H1 (cell line): ENCODE data around the gene ZNF581. TPM values are rescaled to one million over a fixed set of nuclear protein-coding genes. Genes with fewer than 3 reads are reported as not detected.

Experiments
- CTCF ChIA-PET: fragments of 300-600 bp; sonication (Branson Sonifier 250); formaldehyde crosslinking; loops from one replicate; lab custom pipeline; 2021; ENCODE audit not compliant: partially characterized antibody; lab: Charles Lee
- POLR2A ChIA-PET: fragments of 300-600 bp; sonication (Branson Sonifier 250); formaldehyde crosslinking; loops from one replicate; lab custom pipeline; 2021; ENCODE audit warnings: inconsistent platforms; ENCODE audit not compliant: partially characterized antibody; lab: Charles Lee
- DNase-seq, 2 experiments: peaks; one replicate each; pipeline versions ENCODE4 v3.0.0 to v3.0.0-alpha.2; 2010 to 2022; ENCODE audit warnings: low spot score in 2 of 2, low read depth in 1 of 2, mixed read lengths in 1 of 2
- FAIRE-seq: peaks from 2 replicates; lab custom pipeline; 2011; peaks lifted over from hg19 to GRCh38; lab: Jason Lieb, UNC
- H2AFZ ChIP-seq: 2 replicates; pipeline ENCODE4 v1.8.1; 2012; ENCODE audit warnings: low read length, inconsistent platforms
- H2AK5ac ChIP-seq: 2 replicates; pipeline ENCODE4 v1.6.1; 2013; ENCODE audit warnings: low read depth, low read length
- H2BK120ac ChIP-seq: replicated peaks from 2 replicates; pipeline ENCODE3; 2013; ENCODE audit warnings: low read depth, low read length, inconsistent platforms
- H2BK12ac ChIP-seq: 2 replicates; pipeline ENCODE4 v1.6.1; 2013; ENCODE audit warnings: low read depth, low read length
- H2BK15ac ChIP-seq: 2 replicates; pipeline ENCODE4 v1.6.1; 2013; ENCODE audit warnings: low read length
- H2BK20ac ChIP-seq: 2 replicates; pipeline ENCODE4 v1.6.1; 2013; ENCODE audit warnings: low read length
- H2BK5ac ChIP-seq: 2 replicates; pipeline ENCODE4 v1.6.1; 2013; ENCODE audit warnings: low read depth, low read length
- H3K14ac ChIP-seq: 2 replicates; pipeline ENCODE4 v1.6.1; 2013; ENCODE audit warnings: inconsistent platforms; ENCODE audit not compliant: insufficient read length
- H3K18ac ChIP-seq: 2 replicates; pipeline ENCODE4 v1.6.1; 2013; ENCODE audit warnings: low read length; ENCODE audit errors: extremely low read depth
- H3K23ac ChIP-seq: 2 replicates; pipeline ENCODE4 v1.6.1; 2013; ENCODE audit warnings: inconsistent platforms; ENCODE audit not compliant: insufficient read length
- H3K23me2 ChIP-seq: 2 replicates; pipeline ENCODE4 v1.6.1; 2013; ENCODE audit warnings: low read depth, low read length
- H3K27ac ChIP-seq: 2 replicates; pipeline ENCODE4 v1.6.1; 2011; ENCODE audit warnings: low read depth, low read length, inconsistent platforms
- H3K27me3 ChIP-seq, 4 experiments: replicated peaks in 1 of 4; 1 replicate in 1 of 4; 2 replicates in 3 of 4; pipeline versions ENCODE4 v1.6.1 to v1.8.1; 2011 to 2013; ENCODE audit warnings: low read length in 3 of 4, mild to moderate bottlenecking in 3 of 4, inconsistent platforms in 2 of 4, mixed read lengths in 2 of 4, moderate library complexity in 1 of 4; ENCODE audit not compliant: control insufficient read depth in 3 of 4, insufficient read depth in 3 of 4; ENCODE audit errors: extremely low read depth in 1 of 4
- H3K36me3 ChIP-seq, 4 experiments: 2 replicates each; pipeline versions ENCODE4 v1.6.1 to v1.8.1; 2011 to 2013; ENCODE audit warnings: mild to moderate bottlenecking in 4 of 4, low read length in 3 of 4, moderate library complexity in 2 of 4, control low read depth in 1 of 4, inconsistent platforms in 1 of 4; ENCODE audit not compliant: insufficient read depth in 4 of 4, control insufficient read depth in 2 of 4
- H3K4ac ChIP-seq: replicated peaks from 2 replicates; pipeline ENCODE3; 2013; ENCODE audit warnings: low read length, low read depth, mixed read lengths, inconsistent platforms; ENCODE audit not compliant: insufficient read length
- H3K4me1 ChIP-seq, 4 experiments: replicated peaks in 1 of 4; 1 replicate in 1 of 4; 2 replicates in 3 of 4; pipeline versions ENCODE4 v1.6.1 to v1.8.1; 2011 to 2013; ENCODE audit warnings: low read length in 3 of 4, inconsistent platforms in 2 of 4, mixed read lengths in 1 of 4; ENCODE audit not compliant: insufficient read depth in 4 of 4, control insufficient read depth in 3 of 4
- H3K4me2 ChIP-seq, 2 experiments: 2 replicates each; pipeline versions ENCODE4 v1.6.1 to v1.8.1; 2011 to 2013; ENCODE audit warnings: low read depth in 2 of 2, low read length in 2 of 2, control low read depth in 1 of 2, inconsistent platforms in 1 of 2, mild to moderate bottlenecking in 1 of 2; ENCODE audit not compliant: insufficient read depth in 1 of 2
- H3K4me3 ChIP-seq, 4 experiments: fragments of 200-600, 300-600 bp in 1 of 4; sonication (generic), shearing (Covaris generic), sonication (Bioruptor Twin) in 1 of 4; 2 replicates each; pipeline versions ENCODE4 v1.5.1 to v1.8.1; 2011 to 2016; ENCODE audit warnings: low read length in 4 of 4, low read depth in 3 of 4, control low read depth in 2 of 4, inconsistent platforms in 2 of 4, mild to moderate bottlenecking in 2 of 4, mixed read lengths in 1 of 4, moderate library complexity in 1 of 4; ENCODE audit not compliant: insufficient read depth in 2 of 4; ENCODE audit errors: extremely low read depth in 1 of 4
- H3K56ac ChIP-seq: replicated peaks from 2 replicates; pipeline ENCODE3; 2013; ENCODE audit warnings: low read depth, mild to moderate bottlenecking, mixed read lengths, low read length, inconsistent platforms; ENCODE audit not compliant: insufficient read length
- H3K79me1 ChIP-seq: 2 replicates; pipeline ENCODE4 v1.6.1; 2013; ENCODE audit warnings: low read depth, low read length, control low read depth
- H3K79me2 ChIP-seq, 2 experiments: 2 replicates each; pipeline versions ENCODE4 v1.6.1 to v1.8.1; 2012 to 2013; ENCODE audit warnings: low read length in 2 of 2, mild to moderate bottlenecking in 2 of 2, inconsistent platforms in 1 of 2; ENCODE audit not compliant: insufficient read depth in 2 of 2, control insufficient read depth in 1 of 2
- H3K9ac ChIP-seq, 4 experiments: replicated peaks in 1 of 4; 1 replicate in 1 of 4; 2 replicates in 3 of 4; pipeline versions ENCODE4 v1.6.1 to v1.8.1; 2011 to 2013; ENCODE audit warnings: low read depth in 3 of 4, low read length in 3 of 4, control low read depth in 2 of 4, mild to moderate bottlenecking in 2 of 4, moderate library complexity in 2 of 4, inconsistent platforms in 1 of 4; ENCODE audit errors: extremely low read depth in 1 of 4
- H3K9me3 ChIP-seq, 2 experiments: 2 replicates each; pipeline versions ENCODE4 v1.6.1 to v1.8.1; 2012 to 2013; ENCODE audit warnings: mild to moderate bottlenecking in 2 of 2, moderate library complexity in 2 of 2, control low read depth in 1 of 2, inconsistent platforms in 1 of 2, low read depth in 1 of 2, low read length in 1 of 2, mixed read lengths in 1 of 2; ENCODE audit not compliant: insufficient read depth in 2 of 2
- H4K20me1 ChIP-seq, 2 experiments: replicated peaks in 1 of 2; 2 replicates each; pipeline versions ENCODE3 to v1.8.1; 2011 to 2013; ENCODE audit warnings: inconsistent platforms in 2 of 2, low read length in 2 of 2, mild to moderate bottlenecking in 1 of 2; ENCODE audit not compliant: insufficient read depth in 2 of 2, control insufficient read depth in 1 of 2
- H4K5ac ChIP-seq: 2 replicates; pipeline ENCODE4 v1.6.1; 2013; ENCODE audit warnings: low read length, low read depth, mixed read lengths, inconsistent platforms; ENCODE audit not compliant: insufficient read length
- H4K8ac ChIP-seq: 2 replicates; pipeline ENCODE4 v1.8.0; 2013; ENCODE audit warnings: mild to moderate bottlenecking, moderate library complexity, low read length, inconsistent platforms; ENCODE audit not compliant: insufficient read depth; ENCODE audit errors: extremely low read depth
- H4K91ac ChIP-seq: replicated peaks from 2 replicates; pipeline ENCODE3; 2013; ENCODE audit warnings: low read length, mixed read lengths, inconsistent platforms; ENCODE audit not compliant: insufficient read length
- CREB1 ChIP-seq: IDR thresholded peaks from 2 replicates; pipeline ENCODE4 v1.6.1; 2012; ENCODE audit warnings: inconsistent platforms
- GTF2F1 ChIP-seq: IDR thresholded peaks from 2 replicates; pipeline ENCODE4 v1.6.1; 2012; ENCODE audit warnings: low read depth, low read length, improper control_type of control experiment, borderline replicate concordance
- HDAC2 ChIP-seq, 2 experiments: fragments of 300-600 bp in 1 of 2; sonication (generic) in 1 of 2; IDR thresholded peaks; 2 replicates each; pipeline ENCODE4 v1.6.1; 2011 to 2012; ENCODE audit warnings: low read depth in 2 of 2, low read length in 2 of 2, mild to moderate bottlenecking in 2 of 2, moderate library complexity in 2 of 2, borderline replicate concordance in 1 of 2, inconsistent platforms in 1 of 2
- MAFK ChIP-seq: IDR thresholded peaks from 2 replicates; pipeline ENCODE4 v1.6.1; 2012; ENCODE audit warnings: low read depth, mild to moderate bottlenecking, improper control_type of control experiment, low read length
- NANOG ChIP-seq: IDR thresholded peaks from 2 replicates; pipeline ENCODE4 v1.6.1; 2011; ENCODE audit warnings: low read length, low read depth, mild to moderate bottlenecking, inconsistent platforms; ENCODE audit not compliant: insufficient read depth, poor library complexity, severe bottlenecking
- POLR2A ChIP-seq, 2 experiments: IDR thresholded peaks; 1 replicate in 1 of 2; 2 replicates in 1 of 2; pipeline ENCODE4 v1.6.1; 2011; ENCODE audit warnings: low read depth in 2 of 2, low read length in 2 of 2, mild to moderate bottlenecking in 2 of 2; ENCODE audit errors: control extremely low read depth in 1 of 2
- RBBP5 ChIP-seq: IDR thresholded peaks from 2 replicates; pipeline ENCODE4 v1.7.1; 2012; ENCODE audit warnings: low read depth, mild to moderate bottlenecking, inconsistent platforms, low read length, moderate library complexity, borderline replicate concordance
- RFX5 ChIP-seq: IDR thresholded peaks from 2 replicates; pipeline ENCODE4 v1.6.1; 2011; ENCODE audit warnings: low read depth, low read length, improper control_type of control experiment, borderline replicate concordance
- SIN3A ChIP-seq, 2 experiments: IDR thresholded peaks in 1 of 2; conservative IDR thresholded peaks in 1 of 2; 2 replicates each; pipeline ENCODE4 v1.6.1; 2011 to 2012; ENCODE audit warnings: low read length in 2 of 2, improper control_type of control experiment in 1 of 2, low read depth in 1 of 2, mild to moderate bottlenecking in 1 of 2
- SP2 ChIP-seq: IDR thresholded peaks from 2 replicates; pipeline ENCODE4 v1.6.1; 2012; ENCODE audit warnings: mild to moderate bottlenecking, low read length, inconsistent platforms
- TBP ChIP-seq: IDR thresholded peaks from 2 replicates; pipeline ENCODE4 v1.6.1; 2011; ENCODE audit warnings: low read depth, low read length, improper control_type of control experiment
- WGBS, 2 experiments: shearing (Covaris generic) in 1 of 2; methylation state at CpG; one replicate each; pipeline versions ENCODE4 v1.1.6 to v1.1.7; 2013 to 2015; ENCODE audit warnings: low lambda C conversion rate in 2 of 2, mixed read lengths in 2 of 2, inconsistent platforms in 1 of 2, low coverage in 1 of 2, missing lambda C conversion rate in 1 of 2; ENCODE audit not compliant: insufficient replicate concordance in 2 of 2, insufficient coverage in 1 of 2, insufficient read length in 1 of 2; ENCODE audit errors: extremely low coverage in 1 of 2, missing lambda C conversion rate in 1 of 2; 5-methylcytosine and 5-hydroxymethylcytosine counted together
- polyA plus RNA-seq, 7 experiments: library from polyadenylated mRNA; depleted of rRNA in 3 of 7; stranded (reverse) in 5 of 7; unstranded in 2 of 7; fragments of >200 nt in 5 of 7; fragments of 200-250 nt in 2 of 7; gene quantifications; 1 replicate in 5 of 7; 2 replicates in 1 of 7; 4 replicates in 1 of 7; pipeline versions ENCODE4 v1.2.1 to v1.2.3, GENCODE V29; 2011 to 2013; ENCODE audit warnings: missing spikeins in 2 of 7, mixed read lengths in 2 of 7
- total RNA-seq: library from RNA; stranded (reverse); fragmentation: NEBNext Ultra II Directional; extraction: Animal tissue kit (Norgen Biotek cat#: 25700); gene quantifications from 2 replicates; pipeline ENCODE4 v1.2.1, GENCODE V29; 2021
- TF ChIP-seq, protein P1 (sequence below): IDR thresholded peaks from 2 replicates; pipeline ENCODE4 v1.6.1; 2011; ENCODE audit warnings: low read length, improper control_type of control experiment

The ZNF581 gene
- total and polyA plus RNA-seq, 2 of the 8 experiments (the other 6 are each of a cell fraction or from before 2014, with no cell fraction given): 73.0 to 76.1 TPM

DNA sequence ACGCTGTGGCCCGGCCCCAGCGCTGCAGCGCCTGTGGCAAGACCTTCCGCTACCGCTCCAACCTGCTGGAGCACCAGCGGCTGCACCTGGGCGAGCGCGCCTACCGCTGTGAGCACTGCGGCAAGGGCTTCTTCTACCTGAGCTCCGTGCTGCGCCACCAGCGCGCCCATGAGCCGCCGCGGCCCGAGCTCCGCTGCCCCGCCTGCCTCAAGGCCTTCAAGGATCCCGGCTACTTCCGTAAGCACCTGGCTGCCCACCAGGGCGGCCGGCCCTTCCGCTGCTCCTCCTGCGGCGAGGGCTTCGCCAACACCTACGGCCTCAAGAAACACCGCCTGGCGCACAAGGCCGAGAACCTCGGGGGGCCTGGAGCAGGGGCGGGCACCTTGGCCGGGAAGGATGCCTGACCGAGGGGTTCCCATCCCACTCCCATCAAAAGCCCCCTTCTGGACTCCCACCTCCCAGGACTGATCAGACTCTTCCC, 27.0 kb upstream of the ZNF581 start:
- CTCF ChIA-PET: interaction anchor here (0.5 kb wide), 1 partner anchor 355 kb away, joined by 3 read pairs; no protein-coding TSS in a partner anchor
- no peak for TF ChIP-seq SP2
- no peak for TF ChIP-seq TBP
- no peak for TF ChIP-seq RFX5
- no peak for TF ChIP-seq RBBP5
- TF ChIP-seq SIN3A (conservative IDR thresholded peaks at IDR 0.05 in 1 of 2, IDR thresholded peaks at IDR 0.05 in 1 of 2; ENCODE audit: low read depth in 1 of 2, low read length in 2 of 2): no peak
- TF ChIP-seq NANOG: no peak
- no peak for TF ChIP-seq HDAC2 (IDR thresholded peaks at IDR 0.05; ENCODE audit: borderline replicate concordance in 1 of 2, low read depth in 2 of 2, low read length in 2 of 2)
- TF ChIP-seq, protein P1, sequence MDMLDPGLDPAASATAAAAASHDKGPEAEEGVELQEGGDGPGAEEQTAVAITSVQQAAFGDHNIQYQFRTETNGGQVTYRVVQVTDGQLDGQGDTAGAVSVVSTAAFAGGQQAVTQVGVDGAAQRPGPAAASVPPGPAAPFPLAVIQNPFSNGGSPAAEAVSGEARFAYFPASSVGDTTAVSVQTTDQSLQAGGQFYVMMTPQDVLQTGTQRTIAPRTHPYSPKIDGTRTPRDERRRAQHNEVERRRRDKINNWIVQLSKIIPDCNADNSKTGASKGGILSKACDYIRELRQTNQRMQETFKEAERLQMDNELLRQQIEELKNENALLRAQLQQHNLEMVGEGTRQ: no peak
- no peak for TF ChIP-seq POLR2A (IDR thresholded peaks at IDR 0.05; ENCODE audit: control extremely low read depth in 1 of 2, low read depth in 2 of 2, low read length in 2 of 2)
- no peak for TF ChIP-seq MAFK
- no peak for TF ChIP-seq CREB1
- TF ChIP-seq GTF2F1: no peak

More for the DNA sequence above, 27.0 kb upstream of the ZNF581 start:
- Histone ChIP-seq H3K9me3 (no peaks in the 10 kb centered on the region; a peak in 1 of 4 replicates), H4K5ac (no peak overlapping the region), H2BK20ac (no peak overlapping the region), H3K4me3 (no peak overlapping the region), H3K23ac (no peak overlapping the region), H3K4me2 (no peak overlapping the region), H2AK5ac (no peak overlapping the region), H4K20me1 (peaks cover 6 to 10% of the 10 kb centered on the region in 2 experiments), H3K27ac (no peak overlapping the region), H2AFZ (no peak overlapping the region), H3K79me1 (no peaks in the 10 kb centered on the region), H3K36me3 (peaks cover 0 to 33% (median 2%) of the 10 kb centered on the region in 4 experiments; a peak in 6 of 8 replicates), H4K91ac (no peak overlapping the region), H2BK120ac (no peak overlapping the region), H3K18ac (no peak overlapping the region), H3K79me2 (no peaks in the 10 kb centered on the region), H3K14ac (no peak overlapping the region), H3K9ac (no peak overlapping the region), H3K27me3 (peaks cover 0 to 2% (median 0%) of the 10 kb centered on the region in 4 experiments; a peak in 1 of 7 replicates), H3K4me1 (no peaks in the 10 kb centered on the region), H2BK12ac (no peak overlapping the region), H3K23me2 (no peaks in the 10 kb centered on the region), H3K4ac (no peak overlapping the region), H3K56ac (no peak overlapping the region), H4K8ac (no peak overlapping the region; the same call in none of the 2 replicates), H2BK15ac (no peak overlapping the region), H2BK5ac (no peak overlapping the region)
- 96% methylated on average over 38 of the region's 38 CpGs; no CpG with 5 or more reads in 1 of the 2 experiments for WGBS, 2 experiments
- FAIRE-seq (no peak), DNase-seq (peak in 1 of 2 experiments; percentile 45)
- POLR2A ChIA-PET: interaction anchor here (0.5 to 3.2 kb wide), 6 partner anchors 10 to 145 kb away, joined by 3 to 12 read pairs (median 3); partner anchors contain the start of genes FIZ1, ZNF580 and ZNF865
